HG02623 (cell line): ENCODE data around the gene JPT1.

Source experiments
- ATAC-seq: cut with Tn5 transposase; IDR thresholded peaks from one replicate; pipeline ENCODE4 v1.9.1; 2021; ENCODE audit warnings: moderate library complexity; ENCODE audit not compliant: unreplicated experiment

Gene JPT1

GRCh38 chr17:75108193-75108592, 46.1 kb downstream of the JPT1 start:
- no peak for ATAC-seq

DNA sequence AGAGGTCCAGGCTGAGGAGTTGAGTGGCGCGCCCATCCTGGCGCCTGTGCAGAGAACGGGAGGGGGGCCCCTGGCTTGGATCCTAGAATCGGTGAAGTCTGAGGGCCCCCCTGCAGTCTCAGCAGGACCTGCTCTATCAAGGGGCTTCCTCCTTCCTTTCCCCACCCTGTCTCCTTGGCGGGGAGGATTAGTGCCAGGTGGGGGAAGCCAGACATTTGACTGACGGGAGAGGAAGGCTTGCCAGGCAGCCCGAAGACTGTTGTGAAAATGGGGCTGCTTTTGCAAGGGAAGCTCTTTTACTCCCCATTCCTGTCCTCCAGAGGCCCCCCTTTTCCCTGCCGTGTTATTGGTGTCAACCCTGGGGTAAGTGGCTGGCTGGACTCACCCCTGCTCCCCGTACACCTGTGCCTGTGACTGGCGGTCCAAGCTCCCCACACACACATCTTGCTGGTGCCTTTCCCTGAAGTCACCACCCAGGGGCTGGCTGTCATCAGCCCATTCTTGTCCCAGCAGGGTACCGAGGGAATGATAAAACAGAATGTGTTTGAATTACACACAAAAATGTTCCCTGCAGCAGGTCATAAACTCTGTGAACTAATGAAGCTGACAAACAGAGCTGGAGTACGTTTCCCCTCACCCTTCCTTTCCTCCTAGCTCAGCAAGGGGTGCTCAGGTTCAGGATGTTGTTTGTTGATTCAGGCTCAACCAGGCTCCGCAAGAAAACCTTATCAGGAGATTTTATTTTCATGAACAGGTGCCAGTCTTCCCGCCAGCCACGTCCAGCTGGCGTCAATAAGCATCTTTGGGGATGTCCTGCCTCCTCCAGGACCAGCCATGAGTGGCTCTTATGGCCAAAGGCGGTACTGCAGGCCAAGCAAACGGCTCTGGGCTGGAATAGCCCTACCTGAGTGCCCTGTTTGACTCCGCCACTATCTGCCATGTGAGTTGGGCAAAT, 48.9 kb downstream of the JPT1 start:
- no peak for ATAC-seq

DNA sequence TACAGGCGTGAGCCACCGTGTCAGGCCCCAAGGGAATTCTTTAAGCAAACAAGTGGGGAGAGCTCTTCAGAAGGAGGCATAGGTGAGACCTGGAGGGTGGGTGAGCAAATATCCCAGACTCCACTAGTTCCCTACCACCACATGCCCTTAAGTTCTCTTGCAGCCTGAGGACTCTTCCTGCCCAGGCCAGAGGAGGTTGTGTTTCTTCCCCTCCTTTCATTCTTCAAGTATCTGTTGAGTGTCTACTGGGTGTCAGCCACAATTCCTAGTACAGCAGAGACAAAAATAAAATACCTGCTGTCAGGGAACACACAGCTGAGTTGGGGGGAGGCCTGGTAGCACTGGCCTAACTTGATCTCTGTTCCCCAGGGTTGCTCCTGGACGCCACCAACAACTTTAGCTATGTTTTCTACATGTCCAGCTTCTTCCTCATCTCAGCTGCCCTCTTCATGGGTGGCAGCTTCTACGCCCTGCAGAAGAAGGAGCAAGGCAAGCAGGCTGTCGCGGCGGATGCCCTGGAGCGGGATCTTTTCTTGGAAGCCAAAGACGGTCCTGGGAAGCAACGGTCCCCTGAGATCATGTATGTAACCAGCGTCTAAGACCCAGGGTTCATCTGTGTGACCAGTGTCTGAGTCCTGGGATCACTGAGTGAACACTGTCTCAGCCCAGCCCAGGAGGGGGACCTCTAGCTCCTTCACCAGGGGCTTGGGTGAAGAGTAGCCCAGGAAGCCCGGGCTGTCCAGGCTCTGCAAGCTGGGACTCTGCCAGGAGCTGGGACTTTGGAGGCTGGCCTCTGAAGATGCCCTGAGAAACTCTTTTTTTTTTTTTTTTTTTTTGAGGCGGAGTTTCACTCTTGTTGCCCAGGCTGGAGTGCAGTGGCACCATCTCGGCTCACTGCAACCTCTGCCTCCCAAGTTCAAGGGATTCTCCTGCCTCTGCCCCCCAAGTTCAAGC, 50.4 kb downstream of the JPT1 start:
- ATAC-seq, result no peak

- no peak for ATAC-seq
Measured at GRCh38 chr17:75102385-75102821, 51.9 kb downstream of the JPT1 start.

DNA sequence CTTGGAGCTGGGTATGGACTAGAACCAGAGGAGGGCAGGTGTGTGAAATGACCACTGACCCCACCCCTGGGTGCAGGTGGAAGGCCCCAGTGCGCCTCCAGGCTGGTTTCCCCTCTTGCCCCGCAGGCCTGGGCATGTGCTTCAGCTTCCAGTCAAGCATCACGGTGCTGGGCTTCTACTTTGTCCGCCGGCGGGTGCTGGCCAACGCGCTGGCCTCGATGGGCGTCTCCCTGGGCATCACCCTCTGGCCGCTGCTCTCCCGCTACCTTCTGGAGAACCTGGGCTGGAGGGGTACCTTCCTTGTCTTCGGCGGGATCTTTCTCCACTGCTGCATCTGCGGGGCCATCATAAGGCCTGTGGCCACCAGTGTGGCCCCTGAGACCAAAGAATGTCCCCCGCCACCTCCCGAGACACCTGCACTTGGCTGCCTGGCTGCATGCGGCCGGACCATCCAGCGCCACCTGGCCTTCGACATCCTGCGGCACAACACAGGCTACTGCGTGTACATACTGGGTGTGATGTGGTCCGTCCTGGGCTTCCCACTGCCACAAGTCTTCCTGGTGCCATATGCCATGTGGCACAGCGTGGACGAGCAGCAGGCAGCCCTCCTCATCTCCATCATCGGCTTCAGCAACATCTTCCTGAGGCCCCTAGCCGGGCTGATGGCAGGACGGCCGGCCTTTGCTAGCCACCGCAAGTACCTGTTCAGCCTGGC, 54.3 kb downstream of the JPT1 start:
- ATAC-seq, result no peak

- no peak for ATAC-seq
Measured at GRCh38 chr17:75098861-75099260, 55.5 kb downstream of the JPT1 start.

DNA sequence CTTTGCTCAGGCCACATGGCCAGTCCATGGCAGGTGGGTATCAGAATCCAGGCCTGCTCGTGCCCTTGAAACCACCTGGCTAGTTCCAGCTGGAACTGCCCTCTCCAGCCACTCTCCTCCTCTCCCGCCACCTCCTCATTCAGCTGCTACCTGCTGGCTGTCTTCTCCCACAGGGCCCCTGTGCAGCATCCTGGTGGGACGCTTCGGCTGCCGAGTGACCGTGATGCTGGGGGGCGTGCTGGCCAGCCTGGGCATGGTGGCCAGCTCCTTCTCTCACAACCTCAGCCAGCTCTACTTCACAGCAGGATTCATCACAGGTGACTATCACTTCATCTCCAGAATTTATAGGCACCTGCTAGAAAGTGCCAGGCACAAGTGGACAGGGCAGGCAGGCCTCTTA, 56.4 kb downstream of the JPT1 start:
- ATAC-seq, result no peak

DNA sequence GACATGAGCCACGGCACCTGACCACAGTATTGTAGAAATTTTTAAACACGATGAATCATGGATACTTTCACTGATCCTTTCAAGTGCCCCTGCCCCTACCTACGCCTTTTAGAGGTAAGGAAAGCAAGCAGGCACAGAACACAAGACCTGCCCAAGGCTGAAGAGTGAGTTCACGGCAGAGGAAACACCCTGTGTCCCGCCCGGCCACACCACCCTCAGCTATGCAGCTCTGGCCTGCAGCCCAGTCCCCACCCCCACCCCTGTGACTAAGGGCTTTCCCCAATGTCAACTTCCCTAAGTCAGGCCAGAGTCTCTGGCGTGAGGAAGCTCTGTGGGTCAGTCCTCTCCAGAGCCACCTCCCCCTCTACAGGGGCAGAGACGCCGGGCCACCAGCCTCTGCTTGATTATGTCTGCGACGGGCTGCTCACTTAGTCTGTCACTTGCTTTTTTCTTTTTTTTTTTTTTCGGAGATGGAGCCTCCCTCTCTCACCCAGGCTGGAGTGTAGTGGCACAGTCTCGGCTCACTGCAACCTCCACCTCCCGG, 58.2 kb downstream of the JPT1 start:
- no peak for ATAC-seq

DNA sequence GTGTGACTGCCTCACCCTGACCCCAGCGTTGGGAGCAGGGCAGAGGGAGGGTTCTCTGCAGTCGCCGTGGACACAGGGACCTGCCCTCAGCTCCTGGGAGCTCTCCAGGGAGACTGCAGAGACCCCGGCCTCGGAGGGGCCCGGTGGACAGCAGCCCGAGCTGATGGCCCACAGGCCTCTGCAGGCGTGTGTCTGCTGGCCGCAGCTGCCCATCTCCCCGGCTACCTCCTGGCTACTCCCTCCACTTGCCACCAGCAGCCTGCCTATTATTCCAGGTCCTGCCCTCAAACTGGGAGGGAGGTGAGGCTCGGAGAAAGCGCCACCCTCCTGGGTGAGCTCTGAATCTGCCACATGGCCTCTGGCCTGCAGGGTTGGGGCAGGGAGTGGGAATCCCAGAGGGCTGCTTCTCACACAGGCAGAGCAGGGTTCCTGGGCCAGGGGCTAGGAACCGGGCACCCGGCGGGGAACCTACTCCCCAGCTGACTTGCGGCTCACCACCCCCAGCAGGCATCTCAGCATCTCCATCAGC, 59.4 kb downstream of the JPT1 start:
- ATAC-seq, result no peak

GRCh38 chr17:75093548-75094158, 60.7 kb downstream of the JPT1 start:
- ATAC-seq, result no peak

DNA sequence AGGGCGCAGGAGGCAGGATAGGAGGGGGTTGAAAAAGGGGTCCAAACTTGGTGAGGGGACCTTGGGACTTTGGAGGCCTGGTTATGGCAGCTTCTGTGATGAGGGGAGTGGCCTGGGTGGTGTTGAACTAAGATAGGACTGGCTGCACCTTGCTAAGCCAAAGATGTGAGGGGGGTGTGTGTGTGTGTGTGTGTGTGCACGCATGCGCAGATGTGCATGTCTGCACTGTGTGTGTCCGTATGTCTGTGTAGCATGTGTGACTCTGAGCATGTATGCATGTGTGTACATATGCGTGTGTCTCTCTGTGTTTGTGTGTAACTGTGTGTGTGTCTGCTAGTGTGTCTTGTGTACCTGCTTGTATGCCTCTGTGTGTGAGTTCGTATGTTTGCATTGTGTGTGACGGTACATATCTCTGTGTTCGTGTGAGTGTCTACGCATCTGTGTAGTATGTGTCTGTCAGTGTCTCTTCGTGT, 62.4 kb downstream of the JPT1 start:
- ATAC-seq, result no peak

DNA sequence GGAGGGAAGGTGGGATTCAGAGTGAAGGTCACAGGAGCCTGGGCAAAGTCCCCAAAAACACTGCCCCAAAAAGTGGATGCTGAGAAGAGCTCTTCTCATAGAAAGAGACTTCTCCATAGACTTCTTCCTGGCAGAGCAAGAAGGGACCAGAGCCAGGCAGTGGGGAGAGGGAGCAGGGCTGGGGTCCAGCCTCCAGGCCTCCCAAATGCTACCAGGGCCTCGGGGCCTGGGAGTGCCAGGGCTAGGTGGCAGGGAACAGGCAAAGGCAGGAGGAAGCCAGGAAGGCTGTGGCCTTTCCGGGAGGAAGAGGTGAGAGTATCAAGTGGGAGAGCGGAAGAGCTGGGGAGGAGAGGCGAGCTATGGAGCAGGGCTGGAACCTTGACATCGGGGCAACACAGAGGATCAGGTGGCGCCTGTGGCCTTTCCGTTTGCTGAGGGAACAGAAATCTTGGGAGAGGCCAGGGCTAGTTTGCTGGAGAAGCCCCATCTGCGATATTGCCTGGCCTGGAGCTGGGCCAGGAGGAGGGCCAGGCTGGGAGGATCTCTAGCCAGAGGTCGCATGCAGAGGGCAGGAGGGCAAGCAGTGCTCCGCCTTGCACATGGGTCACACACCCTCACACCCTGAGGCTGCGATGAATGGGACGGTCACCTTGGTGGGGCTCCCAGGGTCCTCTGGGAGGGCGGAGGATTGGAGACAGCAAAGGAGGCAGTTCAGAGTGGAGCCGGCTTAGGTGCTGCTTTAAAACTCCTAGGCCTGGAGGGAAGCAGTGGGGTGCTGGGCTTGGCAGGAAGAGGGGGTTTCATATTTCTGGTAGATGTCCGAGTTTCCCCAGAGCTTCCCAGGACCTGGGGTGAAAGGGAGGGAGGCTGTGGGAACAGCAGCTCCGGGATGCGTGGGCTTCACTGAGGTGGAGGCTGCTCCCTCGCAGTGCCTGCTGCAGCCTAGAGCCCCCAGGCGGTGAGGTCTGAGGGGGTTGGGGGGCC, 63.1 kb downstream of the JPT1 start:
- no peak for ATAC-seq

- no peak for ATAC-seq
Measured at GRCh38 chr17:75088465-75089417, 65.6 kb downstream of the JPT1 start.

GRCh38 chr17:75087558-75088453, 66.5 kb downstream of the JPT1 start, which contains the start of gene SLC16A5:
SLC16A5 (plus strand) TSS chr17:75087954; CDS start chr17:75093637, 5,683 bp downstream.
- ATAC-seq, result no peak

GRCh38 chr17:75087182-75087557, 67.1 kb downstream of the JPT1 start:
- no peak for ATAC-seq

DNA sequence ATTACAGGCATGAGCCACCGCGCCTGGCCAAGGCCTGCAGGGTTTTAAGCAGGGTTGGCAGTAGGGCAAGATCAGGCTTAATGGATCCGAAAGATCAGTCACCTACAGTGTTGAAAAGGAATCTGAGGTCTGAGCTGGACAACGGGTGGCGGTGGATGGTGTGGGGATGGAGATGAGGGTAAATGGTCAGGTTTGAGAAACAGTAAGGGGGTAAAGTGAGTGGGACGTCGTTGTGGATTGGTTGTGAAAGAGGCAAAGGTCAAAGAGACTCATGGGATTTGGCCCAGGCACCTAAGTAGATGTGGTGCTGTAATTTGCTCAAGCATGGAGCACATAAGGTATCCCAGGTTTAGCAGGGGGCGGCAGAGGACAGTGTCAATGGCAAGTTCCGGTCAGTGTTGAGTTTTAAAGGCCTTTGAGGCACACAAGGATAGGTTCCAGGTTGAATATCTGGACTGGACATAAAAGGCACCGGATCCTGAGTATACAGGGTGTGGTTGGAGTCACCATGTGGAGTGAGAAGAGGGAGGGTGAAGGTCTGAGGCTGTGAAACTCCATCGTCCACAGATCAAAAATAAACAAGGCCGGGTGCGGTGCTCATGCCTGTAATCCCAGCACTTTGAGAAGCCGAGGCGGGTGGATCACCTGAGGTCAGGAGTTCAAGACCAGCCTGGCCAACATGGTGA, 67.7 kb downstream of the JPT1 start:
- ATAC-seq, result no peak
